Right lobe of liver (tissue), 6 donors: ENCODE data around the gene FANCF. TPM values are rescaled to one million over a fixed set of nuclear protein-coding genes. Genes with fewer than 3 reads are reported as not detected.

Source experiments
- ATAC-seq, 4 donors: fragments of 200-7000 bp; cut with Tn5 transposase; one replicate each; pipeline ENCODE4 v1.9.1; 2020; ENCODE audit warnings: mild to moderate bottlenecking in 4 of 4, moderate library complexity in 4 of 4
- DNase-seq, 3 donors: peaks; one replicate each; pipeline ENCODE4 v3.0.0-alpha.2; 2020
- H3K27ac ChIP-seq, 3 donors: fragments of 200-600 bp; one replicate each; pipeline ENCODE4 v1.8.0; 2022
- H3K27me3 ChIP-seq, 2 donors: fragments of 200-600 bp; one replicate each; pipeline ENCODE4 v1.8.0; 2022
- H3K36me3 ChIP-seq, 4 donors: fragments of 200-600 bp; sonication (generic) in 1 of 4; one replicate each; pipeline versions ENCODE4 v1.5.1 to v1.8.0; 2017 to 2022; ENCODE audit warnings: control low read depth in 1 of 4
- H3K4me1 ChIP-seq, 4 donors: fragments of 200-600 bp; sonication (generic) in 1 of 4; one replicate each; pipeline versions ENCODE4 v1.5.1 to v1.8.0; 2017 to 2022; ENCODE audit warnings: control low read depth in 1 of 4
- H3K4me3 ChIP-seq, 3 donors: fragments of 200-600 bp; one replicate each; pipeline ENCODE4 v1.8.0; 2022
- H3K9me3 ChIP-seq, 4 donors: fragments of 200-600 bp; sonication (generic) in 1 of 4; one replicate each; pipeline versions ENCODE4 v1.5.1 to v1.8.0; 2017 to 2022; ENCODE audit warnings: control low read depth in 1 of 4
- CTCF ChIP-seq, 4 donors: fragments of 200-600 bp in 3 of 4; fragments of 450-650 bp in 1 of 4; IDR thresholded peaks; one replicate each; pipeline versions ENCODE4 v1.5.1 to v1.8.0; 2016 to 2022; ENCODE audit warnings: antibody characterized with exemption in 4 of 4, mild to moderate bottlenecking in 2 of 4
- POLR2A ChIP-seq: fragments of 450-650 bp; IDR thresholded peaks from one replicate; pipeline ENCODE4 v1.6.1; 2017; ENCODE audit warnings: antibody characterized with exemption, mild to moderate bottlenecking
- WGBS: methylation state at CpG from one replicate; pipeline ENCODE4 v1.1.6; 2018; ENCODE audit warnings: low coverage, low lambda C conversion rate; ENCODE audit not compliant: insufficient coverage; ENCODE audit errors: missing lambda C conversion rate; 5-methylcytosine and 5-hydroxymethylcytosine counted together
- intact Hi-C, 2 donors: fragments of 100-400 bp; cut with DNase I; formaldehyde crosslinking; loops; one replicate each; pipeline versions ENCODE4 v1.11.2 to v1.14.1; 2022
- total RNA-seq, 6 experiments: library from RNA; depleted of rRNA in 2 of 6; stranded (reverse); fragments of >200 nt in 2 of 6; fragmentation: NEBNext Ultra II Directional in 3 of 6; extraction: Animal tissue kit (Norgen Biotek cat#: 25700) in 3 of 6; gene quantifications; one replicate each; pipeline versions ENCODE4 v1.1.0 to v1.2.4, GENCODE V29; 2016 to 2023
- donor health status: DM: no; HTN: yes; CAD: no.
- donor health status: DM: no; HTN: no; CAD: no.
- donor health status: DM: no; HTN: no; CAD: no.
- donor health status: DM: no; HTN: yes; CAD: no.
- donor health status: DM: no; HTN: yes; CAD: no.

FANCF gene
- total RNA-seq, 6 experiments from 2014 or later = 4.1 to 5.1 (median 4.6) TPM

- no peaks in the 10 kb centered on the region for H3K27me3 ChIP-seq
- ATAC-seq = no peak
- intact Hi-C loops = no loop called here
- no peaks in the 10 kb centered on the region for H3K9me3 ChIP-seq
- no peak overlapping the region for H3K4me3 ChIP-seq
- no peak overlapping the region for H3K27ac ChIP-seq
- WGBS = 69% methylated on average over 1 of the region's 1 CpG
- H3K36me3 ChIP-seq = no peaks in the 10 kb centered on the region
- TF ChIP-seq CTCF (IDR thresholded peaks at IDR 0.05) = no peak
- TF ChIP-seq POLR2A = no peak
- no peak for DNase-seq
- H3K4me1 ChIP-seq = no peaks in the 10 kb centered on the region
Measured at GRCh38 chr11:22603933-22604332, 21.7 kb downstream of the FANCF start.

DNA sequence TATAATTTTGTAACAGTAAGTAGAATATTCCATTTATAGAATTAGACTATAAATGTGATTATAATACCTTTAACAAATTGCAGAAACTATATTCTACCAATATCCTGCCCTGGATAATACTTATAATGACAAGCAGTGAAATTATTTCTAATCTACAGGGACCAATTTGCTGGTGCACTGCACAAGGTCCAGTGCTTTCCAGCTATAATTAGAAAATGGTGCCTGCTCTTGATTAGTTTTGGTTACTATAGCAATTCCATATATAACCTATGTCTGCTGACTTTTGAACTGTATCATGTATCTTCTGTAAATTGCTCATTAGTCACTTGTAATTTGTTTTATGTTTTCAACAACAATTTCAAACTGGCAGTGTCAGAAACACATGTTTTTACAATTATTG is 23.1 kb downstream of the FANCF start:
- Histone ChIP-seq H3K9me3 (no peaks in the 10 kb centered on the region), H3K4me1 (no peaks in the 10 kb centered on the region), H3K36me3 (no peaks in the 10 kb centered on the region), H3K27me3 (no peaks in the 10 kb centered on the region), H3K27ac (no peak overlapping the region), H3K4me3 (no peak overlapping the region)
- intact Hi-C loops = no loop called here
- ATAC-seq (no peak), DNase-seq (no peak)
- TF ChIP-seq CTCF (IDR thresholded peaks at IDR 0.05) (no peak), POLR2A (no peak)

DNA sequence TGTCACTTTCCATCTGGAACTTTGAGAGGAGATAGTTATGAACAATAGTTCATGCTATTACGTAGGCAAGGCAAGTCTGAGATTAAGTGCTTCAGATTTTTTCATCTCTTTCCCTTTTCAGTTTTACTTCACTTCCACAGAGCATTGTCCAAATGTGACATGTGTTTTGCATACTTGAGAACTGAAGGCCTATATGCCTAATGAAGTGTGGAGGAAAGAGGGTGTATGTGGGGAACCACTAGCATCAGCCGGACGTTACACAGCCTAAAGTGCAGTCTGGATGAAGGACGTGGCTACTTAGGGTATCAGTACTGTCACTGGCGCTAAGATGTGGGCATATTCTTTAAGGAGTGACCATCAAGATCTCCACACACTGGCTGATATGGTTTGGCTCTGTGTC is 26.2 kb downstream of the FANCF start:
- 68% methylated on average over 5 of the region's 5 CpGs for WGBS
- Histone ChIP-seq H3K9me3 (no peaks in the 10 kb centered on the region), H3K4me1 (no peaks in the 10 kb centered on the region), H3K4me3 (no peak overlapping the region), H3K27me3 (no peaks in the 10 kb centered on the region), H3K27ac (no peak overlapping the region), H3K36me3 (no peaks in the 10 kb centered on the region)
- DNase-seq = no peak
- intact Hi-C loops = no loop called here
- TF ChIP-seq CTCF (IDR thresholded peaks at IDR 0.05) (no peak), POLR2A (no peak)
- no peak for ATAC-seq

DNA sequence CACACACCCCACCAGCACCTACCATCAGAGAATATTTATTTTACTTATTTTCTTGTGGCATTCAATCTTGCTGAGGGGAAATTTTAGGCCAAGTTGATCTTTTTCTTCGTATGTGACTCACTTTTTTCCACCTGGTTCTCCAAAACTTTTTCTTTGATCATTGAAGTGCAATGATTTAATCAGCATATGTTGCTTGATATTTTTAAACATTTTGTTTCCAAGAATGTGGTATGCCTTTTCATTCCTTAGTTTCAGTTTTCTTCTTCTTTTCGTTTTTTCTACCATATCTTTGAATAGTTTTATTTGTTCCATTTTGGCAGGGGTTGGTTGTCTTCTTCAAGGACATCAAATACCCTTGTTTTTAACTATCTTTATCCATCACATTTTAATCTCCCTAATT is 28.6 kb downstream of the FANCF start:
- Histone ChIP-seq H3K4me3 (no peak overlapping the region), H3K27ac (no peak overlapping the region), H3K36me3 (no peaks in the 10 kb centered on the region), H3K9me3 (no peaks in the 10 kb centered on the region), H3K4me1 (no peaks in the 10 kb centered on the region), H3K27me3 (no peaks in the 10 kb centered on the region)
- TF ChIP-seq POLR2A = no peak
- no peak for TF ChIP-seq CTCF (IDR thresholded peaks at IDR 0.05)
- WGBS = 72% methylated on average over 2 of the region's 2 CpGs
- DNase-seq (no peak), ATAC-seq (no peak)
- intact Hi-C loops = no loop called here

- ATAC-seq (no peak), DNase-seq (no peak)
- TF ChIP-seq POLR2A = no peak
- no peak for TF ChIP-seq CTCF (IDR thresholded peaks at IDR 0.05)
- H3K27ac ChIP-seq = no peak overlapping the region
- intact Hi-C loops = no loop called here
- no peaks in the 10 kb centered on the region for H3K36me3 ChIP-seq
- H3K4me1 ChIP-seq = no peaks in the 10 kb centered on the region
- no peak overlapping the region for H3K4me3 ChIP-seq
- no peaks in the 10 kb centered on the region for H3K27me3 ChIP-seq
- WGBS = 79% methylated on average over 2 of the region's 2 CpGs
- H3K9me3 ChIP-seq = no peaks in the 10 kb centered on the region
Measured at GRCh38 chr11:22584976-22585375, 40.6 kb downstream of the FANCF start.
